Measurements from ENCODE around the gene PTGDS. TPM values are rescaled to one million over a fixed set of nuclear protein-coding genes. Genes with fewer than 3 reads are reported as not detected.

Gene PTGDS
- total and polyA plus RNA-seq, 10 donors, result 134 to 1,396 (median 412) TPM

DNA sequence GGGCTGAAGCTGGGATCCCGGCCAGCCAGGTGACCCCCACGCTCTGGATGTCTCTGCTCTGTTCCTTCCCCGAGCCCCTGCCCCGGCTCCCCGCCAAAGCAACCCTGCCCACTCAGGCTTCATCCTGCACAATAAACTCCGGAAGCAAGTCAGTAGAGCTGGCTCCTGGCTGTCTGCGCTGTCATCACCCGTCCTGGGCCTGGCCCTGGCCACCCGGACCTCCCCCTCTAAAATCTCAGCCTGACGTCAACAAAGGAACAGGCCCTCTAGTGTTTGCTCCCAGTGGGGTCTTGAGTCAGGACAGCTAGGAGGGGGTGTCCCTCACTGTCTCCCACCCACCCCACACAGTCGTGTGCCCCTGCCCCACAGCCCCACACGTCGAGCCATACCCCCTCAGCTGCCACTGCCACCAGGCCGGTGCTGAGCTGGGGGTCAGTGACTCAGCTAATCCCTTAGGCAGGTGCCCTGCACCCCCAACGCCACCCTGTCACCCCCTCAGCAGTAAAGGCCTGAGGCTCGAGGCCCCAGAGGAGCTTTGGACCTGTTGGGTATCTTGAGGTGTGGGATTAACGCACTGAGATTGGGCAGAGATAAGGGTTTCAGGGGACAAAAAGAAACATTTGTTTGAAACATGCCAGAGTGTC is 4.4 kb downstream of the PTGDS start:
- no peaks in the 10 kb centered on the region for H3K36me3 ChIP-seq
- H3K27ac ChIP-seq, result peak overlapping the region in 5 of 8 donors; percentile 38 to 84 (median 56)
- H3K4me1 ChIP-seq, result peaks cover 7 to 73% (median 52%) of the 10 kb centered on the region in 6 donors
- 55 to 76% (median 67%) methylated on average over 10 to 17 of the region's 17 CpGs for WGBS, 5 donors
- no peak overlapping the region for H3K4me3 ChIP-seq
- intact Hi-C loops (cut with DNase I; ENCODE audit: low total_unique reads), result no loop called here
- TF ChIP-seq POLR2AphosphoS5 (IDR thresholded peaks at IDR 0.05), result peak in 2 of 3 donors; percentile 35 to 43
- no peak for TF ChIP-seq POLR2A (IDR thresholded peaks at IDR 0.05)
- TF ChIP-seq, protein P1, sequence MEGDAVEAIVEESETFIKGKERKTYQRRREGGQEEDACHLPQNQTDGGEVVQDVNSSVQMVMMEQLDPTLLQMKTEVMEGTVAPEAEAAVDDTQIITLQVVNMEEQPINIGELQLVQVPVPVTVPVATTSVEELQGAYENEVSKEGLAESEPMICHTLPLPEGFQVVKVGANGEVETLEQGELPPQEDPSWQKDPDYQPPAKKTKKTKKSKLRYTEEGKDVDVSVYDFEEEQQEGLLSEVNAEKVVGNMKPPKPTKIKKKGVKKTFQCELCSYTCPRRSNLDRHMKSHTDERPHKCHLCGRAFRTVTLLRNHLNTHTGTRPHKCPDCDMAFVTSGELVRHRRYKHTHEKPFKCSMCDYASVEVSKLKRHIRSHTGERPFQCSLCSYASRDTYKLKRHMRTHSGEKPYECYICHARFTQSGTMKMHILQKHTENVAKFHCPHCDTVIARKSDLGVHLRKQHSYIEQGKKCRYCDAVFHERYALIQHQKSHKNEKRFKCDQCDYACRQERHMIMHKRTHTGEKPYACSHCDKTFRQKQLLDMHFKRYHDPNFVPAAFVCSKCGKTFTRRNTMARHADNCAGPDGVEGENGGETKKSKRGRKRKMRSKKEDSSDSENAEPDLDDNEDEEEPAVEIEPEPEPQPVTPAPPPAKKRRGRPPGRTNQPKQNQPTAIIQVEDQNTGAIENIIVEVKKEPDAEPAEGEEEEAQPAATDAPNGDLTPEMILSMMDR (IDR thresholded peaks at IDR 0.05 in 8 of 11, conservative IDR thresholded peaks at IDR 0.05 in 3 of 11), result no peak
- peaks cover 5 to 85% (median 35%) of the 10 kb centered on the region in 7 donors for H3K27me3 ChIP-seq (replicated peaks in 1 of 7)
- no peaks in the 10 kb centered on the region for H3K9me3 ChIP-seq
- DNase-seq, result no peak

DNA sequence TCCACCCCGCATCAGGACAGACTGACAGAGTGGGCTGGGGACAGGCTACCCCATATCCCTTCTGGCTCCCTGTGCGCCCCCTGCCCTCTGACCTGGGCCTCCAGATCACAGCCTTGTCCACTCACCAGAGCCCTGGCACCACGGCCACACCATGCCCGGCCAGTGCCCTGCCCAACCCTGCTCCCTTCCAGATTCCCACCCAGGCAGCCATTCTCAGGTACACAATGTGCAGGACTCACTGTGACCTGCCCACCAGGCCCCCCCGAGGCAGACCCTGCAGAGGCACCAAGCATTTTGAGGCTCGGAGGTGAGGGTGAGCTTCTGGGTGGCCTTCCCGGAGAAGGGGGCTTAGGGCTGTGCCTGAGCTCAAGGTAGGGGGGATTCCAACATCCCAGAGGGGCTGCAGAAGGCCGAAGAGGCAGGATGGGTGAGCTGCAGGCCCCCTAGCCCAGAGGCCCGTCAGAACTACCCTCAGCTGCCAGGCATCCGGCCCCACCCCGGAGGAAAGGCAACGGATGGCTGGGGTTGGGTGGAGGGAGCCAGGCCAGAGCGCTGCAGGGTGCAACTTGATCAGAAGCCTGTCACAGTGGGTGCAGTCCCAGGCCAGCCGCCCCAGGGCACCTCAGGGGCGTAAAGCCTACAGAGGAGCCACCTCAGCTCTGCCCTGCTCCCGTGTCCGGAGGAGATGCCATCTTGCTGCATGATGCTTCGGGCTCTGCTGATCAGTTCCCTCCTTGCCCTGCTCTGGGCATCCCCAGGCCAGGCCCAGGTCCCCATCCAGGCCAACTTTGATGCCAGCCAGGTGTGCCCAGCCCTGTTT is 5.1 kb downstream of the PTGDS start, which contains the start of gene LCNL1:
LCNL1 (plus strand) TSS at position 762 of the 820 bp plus-strand sequence. CDS start 594 bp downstream, outside the sequence.
- intact Hi-C loops (cut with DNase I; ENCODE audit: low total_unique reads), result no loop called here
- H3K27ac ChIP-seq, result peak within 1 kb of the TSS in 4 of 8 donors; percentile 38 to 84 (median 60)
- TF ChIP-seq, protein P1 (IDR thresholded peaks at IDR 0.05 in 8 of 11, conservative IDR thresholded peaks at IDR 0.05 in 3 of 11), result no peak
- TF ChIP-seq POLR2A (IDR thresholded peaks at IDR 0.05) (no peak), POLR2AphosphoS5 (IDR thresholded peaks at IDR 0.05) (peak in 2 of 3 donors; percentile 35 to 39)
- no peaks in the 10 kb centered on the region for H3K9me3 ChIP-seq
- WGBS, 5 donors, result 75 to 85% (median 80%) methylated on average over 9 to 18 of the region's 18 CpGs
- H3K4me3 ChIP-seq, result no peak within 1 kb of the TSS
- peaks cover under 1 to 66% (median 45%) of the 10 kb centered on the region in 6 donors for H3K4me1 ChIP-seq
- no peak for DNase-seq
- H3K36me3 ChIP-seq, result no peaks in the 10 kb centered on the region
- peaks cover 5 to 85% (median 34%) of the 10 kb centered on the region in 7 donors for H3K27me3 ChIP-seq (replicated peaks in 1 of 7)

DNA sequence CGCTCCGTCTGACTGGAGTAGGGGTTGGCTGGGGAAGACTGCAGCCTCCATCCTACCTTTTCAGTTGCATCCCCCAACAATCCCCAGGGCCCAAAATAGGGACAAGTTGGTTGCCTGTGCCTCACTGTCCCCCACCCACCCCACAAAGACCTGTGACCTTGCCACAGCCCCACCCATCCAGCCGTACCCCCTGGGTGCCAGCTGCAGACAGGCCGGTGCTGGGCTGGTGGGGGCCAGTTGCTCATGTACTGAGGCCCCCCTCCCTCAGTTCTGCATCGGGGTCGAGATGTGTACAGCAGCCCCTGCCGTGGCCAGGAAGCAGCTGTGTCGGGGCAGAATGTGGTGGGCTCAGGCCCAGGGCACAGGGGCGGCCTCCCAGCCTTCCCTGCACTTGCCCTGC is 5.9 kb downstream of the PTGDS start:
- H3K27me3 ChIP-seq (replicated peaks in 1 of 7), result peaks cover 5 to 78% (median 26%) of the 10 kb centered on the region in 7 donors
- H3K36me3 ChIP-seq, result no peaks in the 10 kb centered on the region
- no peak overlapping the region for H3K4me3 ChIP-seq
- intact Hi-C loops (cut with DNase I; ENCODE audit: low total_unique reads), result no loop called here
- TF ChIP-seq, protein P1 (IDR thresholded peaks at IDR 0.05 in 8 of 11, conservative IDR thresholded peaks at IDR 0.05 in 3 of 11), result no peak
- TF ChIP-seq POLR2A (IDR thresholded peaks at IDR 0.05) (no peak), POLR2AphosphoS5 (IDR thresholded peaks at IDR 0.05) (peak in 2 of 3 donors; percentile 27 to 29)
- peaks cover 0 to 58% (median 38%) of the 10 kb centered on the region in 6 donors for H3K4me1 ChIP-seq
- no peak for DNase-seq
- 53 to 85% (median 63%) methylated on average over 3 to 9 of the region's 9 CpGs for WGBS, 5 donors
- H3K27ac ChIP-seq, result no peak overlapping the region
- no peaks in the 10 kb centered on the region for H3K9me3 ChIP-seq
